Endothelial cell of umbilical vein (primary cell): ENCODE data around the gene ZNF146. TPM values are rescaled to one million over a fixed set of nuclear protein-coding genes. Genes with fewer than 3 reads are reported as not detected.

ENCODE experiments used
- BruUV-seq: library from RNA; stranded (reverse); fragments of 400-500 nt; replicated peaks from 2 replicates; lab custom pipeline; 2021; lab: Mats Ljungman, UMichigan
- CTCF ChIA-PET: fragments of 300-600, 350-600 bp; sonication (Branson Sonifier 250); formaldehyde crosslinking; loops from one replicate; lab custom pipeline; 2021; ENCODE audit warnings: antibody characterized with exemption, inconsistent platforms; lab: Charles Lee
- POLR2A ChIA-PET: fragments of 300-600, 350-600 bp; sonication (Branson Sonifier 250); formaldehyde crosslinking; loops from one replicate; lab custom pipeline; 2021; ENCODE audit warnings: antibody characterized with exemption, inconsistent platforms; lab: Charles Lee
- DNase-seq: peaks from one replicate; pipeline ENCODE4 v3.0.0-alpha.2; 2011; ENCODE audit warnings: low read depth, low spot score
- FAIRE-seq: peaks from 2 replicates; lab custom pipeline; 2011; peaks lifted over from hg19 to GRCh38; lab: Jason Lieb, UNC
- H2AFZ ChIP-seq: 2 replicates; pipeline ENCODE4 v1.6.0; 2012; ENCODE audit warnings: low read depth, low read length, control low read depth, inconsistent platforms
- H3K27ac ChIP-seq: 2 replicates; pipeline ENCODE4 v1.5.1; 2011; ENCODE audit warnings: low read depth, mild to moderate bottlenecking, control low read depth, low read length, moderate library complexity; ENCODE audit not compliant: insufficient read depth
- H3K27me3 ChIP-seq, 2 experiments: 2 replicates each; pipeline versions ENCODE4 v1.6.0 to v1.6.1; 2011; ENCODE audit warnings: low read length in 2 of 2, mixed read lengths in 1 of 2; ENCODE audit not compliant: control insufficient read depth in 2 of 2, insufficient read depth in 2 of 2
- H3K36me3 ChIP-seq, 2 experiments: 2 replicates in 1 of 2; 3 replicates in 1 of 2; pipeline ENCODE4 v1.5.1; 2011; ENCODE audit warnings: low read length in 2 of 2, mild to moderate bottlenecking in 1 of 2, moderate library complexity in 1 of 2; ENCODE audit not compliant: control insufficient read depth in 2 of 2, insufficient read depth in 2 of 2; ENCODE audit errors: extremely low read depth in 1 of 2
- H3K4me1 ChIP-seq: 3 replicates; pipeline ENCODE4 v1.5.1; 2011; ENCODE audit warnings: mild to moderate bottlenecking, low read length; ENCODE audit not compliant: control insufficient read depth, insufficient read depth; ENCODE audit errors: extremely low read depth
- H3K4me2 ChIP-seq: 2 replicates; pipeline ENCODE4 v1.6.1; 2011; ENCODE audit warnings: low read length, control low read depth, mixed read lengths; ENCODE audit not compliant: insufficient read depth
- H3K4me3 ChIP-seq, 3 experiments: fragments of 200-600 bp in 1 of 3; sonication (generic), shearing (Covaris generic) in 1 of 3; replicated peaks in 1 of 3; 2 replicates each; pipeline ENCODE4 v1.5.1; 2011 to 2016; ENCODE audit warnings: control low read depth in 3 of 3, low read length in 3 of 3, mild to moderate bottlenecking in 2 of 3, inconsistent platforms in 1 of 3, low read depth in 1 of 3, moderate library complexity in 1 of 3; ENCODE audit not compliant: insufficient read depth in 1 of 3
- H3K79me2 ChIP-seq: 2 replicates; pipeline ENCODE4 v1.6.0; 2012; ENCODE audit warnings: low read length, inconsistent platforms; ENCODE audit not compliant: control insufficient read depth, insufficient read depth
- H3K9ac ChIP-seq: replicated peaks from 2 replicates; pipeline ENCODE3; 2011; ENCODE audit warnings: low read length, control low read depth; ENCODE audit not compliant: insufficient read depth; ENCODE audit errors: extremely low read depth
- H3K9me1 ChIP-seq: replicated peaks from 3 replicates; pipeline ENCODE4 v1.6.0; 2011; ENCODE audit warnings: mild to moderate bottlenecking, low read length; ENCODE audit not compliant: control insufficient read depth, insufficient read depth; ENCODE audit errors: extremely low read depth
- H3K9me3 ChIP-seq: replicated peaks from 2 replicates; pipeline ENCODE4 v1.5.1; 2012; ENCODE audit warnings: low read length, inconsistent platforms; ENCODE audit not compliant: control insufficient read depth, insufficient read depth
- H4K20me1 ChIP-seq: replicated peaks from 2 replicates; pipeline ENCODE3; 2011; ENCODE audit warnings: mild to moderate bottlenecking, low read length; ENCODE audit not compliant: control insufficient read depth, insufficient read depth; ENCODE audit errors: extremely low read depth
- EZH2 ChIP-seq: IDR thresholded peaks from 2 replicates; pipeline ENCODE4 v1.6.1; 2012; ENCODE audit warnings: borderline replicate concordance, low read depth, mild to moderate bottlenecking, moderate library complexity, low read length, inconsistent platforms; ENCODE audit not compliant: severe bottlenecking
- FOS ChIP-seq: IDR thresholded peaks from 2 replicates; pipeline ENCODE4 v1.6.1; 2011; ENCODE audit warnings: mild to moderate bottlenecking, low read length, moderate library complexity, borderline replicate concordance; ENCODE audit not compliant: insufficient read depth
- GATA2 ChIP-seq: IDR thresholded peaks from 2 replicates; pipeline ENCODE4 v1.7.0; 2011; ENCODE audit warnings: low read depth, mild to moderate bottlenecking, moderate library complexity, mixed read lengths, low read length; ENCODE audit not compliant: insufficient read length, insufficient read depth
- JUN ChIP-seq: IDR thresholded peaks from 2 replicates; pipeline ENCODE4 v1.6.1; 2011; ENCODE audit warnings: borderline replicate concordance, low read depth; ENCODE audit not compliant: insufficient read length, insufficient read depth
- MYC ChIP-seq: IDR thresholded peaks from one replicate; pipeline ENCODE4 v1.6.1; 2011; ENCODE audit warnings: mild to moderate bottlenecking, low read depth, low read length
- POLR2A ChIP-seq: IDR thresholded peaks from 2 replicates; pipeline ENCODE4 v1.6.1; 2012; ENCODE audit warnings: low read depth, mild to moderate bottlenecking, control low read depth, low read length
- POLR2AphosphoS5 ChIP-seq: IDR thresholded peaks from 2 replicates; pipeline ENCODE4 v1.6.1; 2012; ENCODE audit warnings: low read depth, mild to moderate bottlenecking, control low read depth, low read length, moderate library complexity; ENCODE audit not compliant: insufficient read depth
- dilution Hi-C: fragments of 300-500 bp; cut with MboI; formaldehyde crosslinking; loops from one replicate; pipeline ENCODE4 v1.15.0; 2019; ENCODE audit warnings: low sequenced_read_pairs; ENCODE audit not compliant: extremely low pct_ligation_motif_present
- intact Hi-C: fragments of 100-400 bp; cut with micrococcal nuclease; formaldehyde crosslinking; loops from one replicate; pipeline ENCODE4 v1.10.0; 2022
- polyA plus RNA-seq, 4 experiments: library from polyadenylated mRNA; depleted of rRNA in 3 of 4; stranded (reverse) in 3 of 4; unstranded in 1 of 4; fragments of >200 nt; gene quantifications; 2 replicates each; pipeline versions ENCODE4 v1.2.1 to v1.2.3, GENCODE V29; 2011 to 2012; ENCODE audit warnings: missing spikeins in 1 of 4
- total RNA-seq: library from RNA; stranded (reverse); gene quantifications from 2 replicates; pipeline ENCODE4 v1.2.3, GENCODE V29; 2021
- TF ChIP-seq, protein P1 (sequence below): IDR thresholded peaks from 2 replicates; pipeline ENCODE4 v1.6.1; 2011; ENCODE audit not compliant: insufficient read depth, insufficient read length
- TF ChIP-seq, protein P2 (sequence below), 2 donors: IDR thresholded peaks; 1 replicate in 1 of 2; 2 replicates in 1 of 2; pipeline ENCODE4 v1.5.1; 2011; ENCODE audit warnings: low read length in 2 of 2, mild to moderate bottlenecking in 2 of 2, moderate library complexity in 2 of 2, control low read depth in 1 of 2, inconsistent platforms in 1 of 2, low read depth in 1 of 2; ENCODE audit not compliant: insufficient read depth in 1 of 2; ENCODE audit errors: extremely low read depth in 1 of 2

The ZNF146 gene
- total and polyA plus RNA-seq, 2 donors (not counting 3 experiments of a cell fraction or from before 2014, with no cell fraction given): 17.8 to 63.3 TPM

DNA sequence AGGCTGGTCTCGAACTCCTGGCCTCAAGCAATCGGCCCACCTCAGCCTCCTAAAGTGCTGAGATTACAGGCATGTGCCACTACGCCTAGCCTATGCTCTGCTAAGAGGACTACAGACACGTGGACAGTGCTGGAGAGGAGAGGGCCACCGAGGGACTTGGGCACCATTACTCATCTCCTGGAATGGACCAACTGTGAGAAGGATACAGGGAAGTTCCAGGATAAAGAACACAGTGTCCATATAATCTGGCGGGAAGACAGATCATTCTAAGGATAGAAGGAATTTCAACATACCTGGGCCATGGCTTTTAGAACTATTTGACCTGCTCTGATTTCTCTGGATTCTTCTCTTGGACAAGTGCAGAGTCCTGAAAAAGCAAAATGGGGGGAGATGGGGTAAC, 13.2 kb upstream of the ZNF146 start:
- dilution Hi-C loops: no loop called here
- no peak overlapping the region for H3K27ac ChIP-seq
- H3K9me3 ChIP-seq: no peaks in the 10 kb centered on the region
- CTCF ChIA-PET: no interaction called here
- FAIRE-seq: no peak
- H4K20me1 ChIP-seq: no peaks in the 10 kb centered on the region
- TF ChIP-seq, protein P1, sequence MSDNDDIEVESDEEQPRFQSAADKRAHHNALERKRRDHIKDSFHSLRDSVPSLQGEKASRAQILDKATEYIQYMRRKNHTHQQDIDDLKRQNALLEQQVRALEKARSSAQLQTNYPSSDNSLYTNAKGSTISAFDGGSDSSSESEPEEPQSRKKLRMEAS: no peak
- TF ChIP-seq EZH2: no peak
- no peak for TF ChIP-seq FOS
- no peak for TF ChIP-seq POLR2AphosphoS5
- TF ChIP-seq, protein P2, sequence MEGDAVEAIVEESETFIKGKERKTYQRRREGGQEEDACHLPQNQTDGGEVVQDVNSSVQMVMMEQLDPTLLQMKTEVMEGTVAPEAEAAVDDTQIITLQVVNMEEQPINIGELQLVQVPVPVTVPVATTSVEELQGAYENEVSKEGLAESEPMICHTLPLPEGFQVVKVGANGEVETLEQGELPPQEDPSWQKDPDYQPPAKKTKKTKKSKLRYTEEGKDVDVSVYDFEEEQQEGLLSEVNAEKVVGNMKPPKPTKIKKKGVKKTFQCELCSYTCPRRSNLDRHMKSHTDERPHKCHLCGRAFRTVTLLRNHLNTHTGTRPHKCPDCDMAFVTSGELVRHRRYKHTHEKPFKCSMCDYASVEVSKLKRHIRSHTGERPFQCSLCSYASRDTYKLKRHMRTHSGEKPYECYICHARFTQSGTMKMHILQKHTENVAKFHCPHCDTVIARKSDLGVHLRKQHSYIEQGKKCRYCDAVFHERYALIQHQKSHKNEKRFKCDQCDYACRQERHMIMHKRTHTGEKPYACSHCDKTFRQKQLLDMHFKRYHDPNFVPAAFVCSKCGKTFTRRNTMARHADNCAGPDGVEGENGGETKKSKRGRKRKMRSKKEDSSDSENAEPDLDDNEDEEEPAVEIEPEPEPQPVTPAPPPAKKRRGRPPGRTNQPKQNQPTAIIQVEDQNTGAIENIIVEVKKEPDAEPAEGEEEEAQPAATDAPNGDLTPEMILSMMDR (IDR thresholded peaks at IDR 0.05; ENCODE audit: extremely low read depth in 1 of 2, insufficient read depth in 1 of 2, low read depth in 1 of 2, low read length in 2 of 2): no peak
- TF ChIP-seq GATA2: no peak
- TF ChIP-seq MYC: no peak
- TF ChIP-seq JUN: no peak
- no peak for TF ChIP-seq POLR2A
- POLR2A ChIA-PET: no interaction called here
- no peak overlapping the region for H3K9ac ChIP-seq
- H3K4me3 ChIP-seq: no peak overlapping the region
- H2AFZ ChIP-seq: no peak overlapping the region
- H3K36me3 ChIP-seq: no peaks in the 10 kb centered on the region
- H3K9me1 ChIP-seq: no peaks in the 10 kb centered on the region
- H3K4me1 ChIP-seq: no peaks in the 10 kb centered on the region
- intact Hi-C loops: no loop called here
- DNase-seq: no peak
- H3K4me2 ChIP-seq: no peak overlapping the region
- no TSS peak for BruUV-seq
- no peaks in the 10 kb centered on the region for H3K27me3 ChIP-seq
- H3K79me2 ChIP-seq: no peaks in the 10 kb centered on the region
